Activated CD4-positive, alpha-beta T cell treated with anti-CD3 and anti-CD28 coated beads, Interleukin-2, amount 50 U/mL, for 1 hour (primary cell): ENCODE results near the gene FGD6.
A peak's percentile ranks its signal among the peaks of the same experiment; 100 is the strongest.
"Not testable (repeated sequence)": the region's sequence is repeated elsewhere in the genome, so short reads cannot be mapped to it uniquely, and the experiment has no call there.

Source experiments
- DNase-seq: peaks from one replicate; pipeline ENCODE4 v3.0.0-alpha.2; 2020

FGD6 gene

GRCh38 chr12:95217377-95218149, at the start of gene FGD6, which contains the start of gene VEZT:
Gene FGD6, minus strand, starts transcription at chr12:95217467. Its CDS starts 227 bp downstream, at chr12:95217240.
Gene VEZT, plus strand, starts transcription at chr12:95217807. Its CDS starts 44 bp downstream, at chr12:95217851.
- DNase-seq: peak; percentile 97

- DNase-seq: no peak
Measured at GRCh38 chr12:95266254-95266653, 49.0 kb upstream of the FGD6 start.

GRCh38 chr12:95265765-95266164, 48.5 kb upstream of the FGD6 start:
- no peak for DNase-seq

GRCh38 chr12:95262808-95263207, 45.5 kb upstream of the FGD6 start:
- DNase-seq: no peak

GRCh38 chr12:95261109-95261508, 43.8 kb upstream of the FGD6 start:
- DNase-seq: no peak

- DNase-seq: no peak
Measured at GRCh38 chr12:95259368-95259767, 42.1 kb upstream of the FGD6 start.

- DNase-seq: no peak
Measured at GRCh38 chr12:95258803-95259202, 41.5 kb upstream of the FGD6 start.

- DNase-seq: no peak
Measured at GRCh38 chr12:95258151-95258550, 40.9 kb upstream of the FGD6 start.

- no peak for DNase-seq
Measured at GRCh38 chr12:95257541-95257940, 40.3 kb upstream of the FGD6 start.

GRCh38 chr12:95253386-95253785, 36.1 kb upstream of the FGD6 start:
- DNase-seq: no peak

- no peak for DNase-seq
Measured at GRCh38 chr12:95248604-95249360, 31.5 kb upstream of the FGD6 start.

GRCh38 chr12:95248095-95248494, 30.8 kb upstream of the FGD6 start:
- no peak for DNase-seq

GRCh38 chr12:95244350-95244749, 27.1 kb upstream of the FGD6 start:
- DNase-seq: no peak

GRCh38 chr12:95243497-95244183, 26.4 kb upstream of the FGD6 start:
- no peak for DNase-seq

GRCh38 chr12:95241761-95242506, 24.7 kb upstream of the FGD6 start:
- no peak for DNase-seq

- not testable (repeated sequence) for DNase-seq
Measured at GRCh38 chr12:95241138-95241537, 23.9 kb upstream of the FGD6 start.

GRCh38 chr12:95240556-95240955, 23.3 kb upstream of the FGD6 start:
- no peak for DNase-seq

- not testable (repeated sequence) for DNase-seq
Measured at GRCh38 chr12:95239835-95240234, 22.6 kb upstream of the FGD6 start.

- no peak for DNase-seq
Measured at GRCh38 chr12:95239216-95239615, 21.9 kb upstream of the FGD6 start.

GRCh38 chr12:95238150-95238549, 20.9 kb upstream of the FGD6 start:
- no peak for DNase-seq

GRCh38 chr12:95237315-95237714, 20.0 kb upstream of the FGD6 start:
- no peak for DNase-seq

GRCh38 chr12:95235621-95236020, 18.4 kb upstream of the FGD6 start:
- not testable (repeated sequence) for DNase-seq

GRCh38 chr12:95234187-95234586, 16.9 kb upstream of the FGD6 start:
- not testable (repeated sequence) for DNase-seq
